CD4-positive, alpha-beta T cell treated with Interleukin-17A for 1 hour (primary cell): Measurements from ENCODE around the gene PTGER2.

Experiments used
- DNase-seq: peaks from one replicate; pipeline ENCODE4 v3.0.0-alpha.2; 2020

PTGER2 gene

GRCh38 chr14:52313903-52314594 lies at the start of gene PTGER2:
Gene PTGER2 (plus strand): TSS chr14:52314312. CDS start chr14:52314549, 237 bp downstream.
- DNase-seq: peak; percentile 88

GRCh38 chr14:52265253-52265652 lies 48.9 kb upstream of the PTGER2 start:
- DNase-seq: peak; percentile 19

- DNase-seq: no peak
Observed at GRCh38 chr14:52266179-52266578, 47.9 kb upstream of the PTGER2 start.

GRCh38 chr14:52266782-52267181 lies 47.3 kb upstream of the PTGER2 start:
- DNase-seq: no peak

GRCh38 chr14:52267501-52268278 lies 46.4 kb upstream of the PTGER2 start, which contains the start of gene PTGDR:
Gene PTGDR (plus strand): TSS chr14:52267698. CDS start chr14:52267815, 117 bp downstream.
- DNase-seq: peak; percentile 65

- DNase-seq: peak; percentile 24
Observed at GRCh38 chr14:52268279-52269061, 45.6 kb upstream of the PTGER2 start.

GRCh38 chr14:52269100-52269499 lies 45.0 kb upstream of the PTGER2 start:
- DNase-seq: no peak

GRCh38 chr14:52269982-52270381 lies 44.1 kb upstream of the PTGER2 start:
- DNase-seq: no peak

GRCh38 chr14:52271538-52271937 lies 42.6 kb upstream of the PTGER2 start:
- no peak for DNase-seq

- peak; percentile 76 for DNase-seq
Observed at GRCh38 chr14:52272375-52272774, 41.7 kb upstream of the PTGER2 start.

- no peak for DNase-seq
Observed at GRCh38 chr14:52275372-52275771, 38.7 kb upstream of the PTGER2 start.

GRCh38 chr14:52277552-52277951 lies 36.6 kb upstream of the PTGER2 start:
- DNase-seq: no peak

- DNase-seq: no peak
Observed at GRCh38 chr14:52279408-52279807, 34.7 kb upstream of the PTGER2 start.

GRCh38 chr14:52283099-52283498 lies 31.0 kb upstream of the PTGER2 start:
- no peak for DNase-seq

GRCh38 chr14:52286661-52287649 lies 27.2 kb upstream of the PTGER2 start:
- peak; percentile 31 for DNase-seq

GRCh38 chr14:52296378-52296777 lies 17.7 kb upstream of the PTGER2 start:
- DNase-seq: no peak

- no peak for DNase-seq
Observed at GRCh38 chr14:52298795-52299194, 15.3 kb upstream of the PTGER2 start.

GRCh38 chr14:52299692-52300278 lies 14.3 kb upstream of the PTGER2 start:
- DNase-seq: peak; percentile 77

- no peak for DNase-seq
Observed at GRCh38 chr14:52303236-52303635, 10.9 kb upstream of the PTGER2 start.

GRCh38 chr14:52304248-52304904 lies 9.7 kb upstream of the PTGER2 start:
- no peak for DNase-seq

GRCh38 chr14:52305014-52305413 lies 9.1 kb upstream of the PTGER2 start:
- DNase-seq: no peak
